ENCODE results near the gene SMAD5.

Gene SMAD5

DNA sequence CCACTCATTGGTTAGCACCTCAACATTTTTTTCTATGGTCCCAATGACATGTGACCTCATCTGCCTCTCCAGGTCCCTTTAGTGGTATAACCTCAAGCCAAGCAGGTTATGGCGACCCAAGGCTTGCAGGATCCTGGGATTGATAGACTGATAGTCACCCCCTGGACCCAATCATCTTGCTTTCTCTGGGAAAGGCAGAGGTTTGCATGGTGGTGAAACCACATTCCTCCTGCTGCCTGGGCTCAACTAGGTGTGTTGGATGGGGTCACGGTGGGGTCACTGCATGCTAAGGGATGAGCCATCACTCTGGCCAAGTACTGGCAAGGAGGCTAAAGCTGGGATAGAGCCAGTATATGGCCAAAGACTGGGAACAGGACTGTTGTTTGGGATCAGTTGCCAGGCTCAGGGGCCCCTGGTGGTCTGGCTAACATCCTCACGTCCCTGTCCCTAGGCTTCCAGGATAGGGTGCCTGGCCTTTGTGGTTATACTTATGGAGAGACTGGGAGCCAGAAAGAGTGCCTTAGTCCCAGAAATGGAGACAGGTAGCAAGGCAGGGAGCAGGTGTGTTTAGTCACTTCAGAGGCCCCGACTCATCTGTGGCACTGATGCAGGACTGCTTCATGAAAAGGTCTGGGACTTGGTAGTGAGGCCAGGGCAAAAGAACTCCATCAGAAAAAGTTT lies 65.0 kb downstream of the SMAD5 start:
- Histone ChIP-seq H3K36me3 (ENCODE audit: insufficient read depth, low read length) (no peaks in the 10 kb centered on the region), H3K9me3 (ENCODE audit: low read length) (no peaks in the 10 kb centered on the region), H3K4me1 (ENCODE audit: insufficient read depth, low read length) (peaks cover 16% of the 10 kb centered on the region), H3K4me3 (ENCODE audit: low read length) (no peak overlapping the region), H3K27me3 (ENCODE audit: insufficient read depth, low read length) (peaks cover 53% of the 10 kb centered on the region), H2AFZ (ENCODE audit: low read depth, low read length) (no peak overlapping the region)

DNA sequence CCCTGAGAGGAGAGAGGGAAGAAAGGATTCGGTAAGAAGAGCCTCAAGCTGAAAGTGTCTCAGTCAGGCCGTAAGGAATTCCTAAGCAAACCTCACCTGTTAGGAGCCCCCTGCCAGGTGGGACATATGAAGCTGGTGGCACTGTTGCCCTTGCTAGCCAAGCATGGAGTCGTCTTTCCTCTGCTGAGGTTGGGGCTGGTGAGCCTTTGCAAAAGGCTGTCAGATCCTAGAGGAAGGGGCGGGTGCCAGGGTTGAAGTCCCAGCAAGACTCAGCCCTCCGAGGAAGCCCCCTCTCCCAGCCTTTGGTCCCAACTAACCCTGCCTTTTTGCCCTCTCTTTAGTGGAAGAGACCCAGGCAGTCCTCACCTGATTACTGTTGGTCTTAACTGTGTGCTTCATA lies 65.8 kb downstream of the SMAD5 start:
- Histone ChIP-seq H3K4me1 (ENCODE audit: insufficient read depth, low read length) (peaks cover 19% of the 10 kb centered on the region), H3K9me3 (ENCODE audit: low read length) (no peaks in the 10 kb centered on the region), H3K36me3 (ENCODE audit: insufficient read depth, low read length) (no peaks in the 10 kb centered on the region), H3K4me3 (ENCODE audit: low read length) (no peak overlapping the region), H2AFZ (ENCODE audit: low read depth, low read length) (no peak overlapping the region), H3K27me3 (ENCODE audit: insufficient read depth, low read length) (peaks cover 53% of the 10 kb centered on the region)

DNA sequence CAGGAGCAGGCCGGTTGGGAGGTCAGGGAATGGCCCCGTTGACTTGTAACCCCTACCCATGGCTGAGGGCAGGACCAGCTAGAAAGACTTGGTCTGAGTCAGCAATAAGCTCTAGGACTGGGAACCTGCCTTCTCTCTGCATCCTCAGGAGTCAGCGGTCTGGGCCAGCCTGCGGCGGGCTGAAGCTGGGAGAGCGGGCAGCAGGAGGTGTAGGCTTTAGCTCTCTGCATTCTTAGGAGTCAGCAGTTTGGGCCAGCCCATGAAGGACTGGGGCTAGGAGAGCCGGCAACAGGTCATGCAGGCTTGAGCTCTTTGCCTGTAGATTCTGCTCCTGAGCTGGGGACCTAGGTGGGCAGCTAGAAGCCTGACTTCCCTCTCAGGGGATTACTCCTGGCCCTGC lies 66.8 kb downstream of the SMAD5 start:
- no peak overlapping the region for H2AFZ ChIP-seq (ENCODE audit: low read depth, low read length)
- H3K27me3 ChIP-seq (ENCODE audit: insufficient read depth, low read length) = peaks cover 53% of the 10 kb centered on the region
- H3K36me3 ChIP-seq (ENCODE audit: insufficient read depth, low read length) = no peaks in the 10 kb centered on the region
- peaks cover 20% of the 10 kb centered on the region for H3K4me1 ChIP-seq (ENCODE audit: insufficient read depth, low read length)
- H3K9me3 ChIP-seq (ENCODE audit: low read length) = no peaks in the 10 kb centered on the region
- no peak overlapping the region for H3K4me3 ChIP-seq (ENCODE audit: low read length)

- Histone ChIP-seq H3K4me3 (ENCODE audit: low read length) (no peak overlapping the region), H3K4me1 (ENCODE audit: insufficient read depth, low read length) (peaks cover 20% of the 10 kb centered on the region), H3K27me3 (ENCODE audit: insufficient read depth, low read length) (peaks cover 47% of the 10 kb centered on the region), H3K36me3 (ENCODE audit: insufficient read depth, low read length) (no peaks in the 10 kb centered on the region), H3K9me3 (ENCODE audit: low read length) (peaks cover 2% of the 10 kb centered on the region), H2AFZ (ENCODE audit: low read depth, low read length) (no peak overlapping the region)
Observed at GRCh38 chr5:136200130-136200529, 67.5 kb downstream of the SMAD5 start.

- Histone ChIP-seq H2AFZ (ENCODE audit: low read depth, low read length) (no peak overlapping the region), H3K9me3 (ENCODE audit: low read length) (peaks cover 2% of the 10 kb centered on the region), H3K36me3 (ENCODE audit: insufficient read depth, low read length) (no peaks in the 10 kb centered on the region), H3K27me3 (ENCODE audit: insufficient read depth, low read length) (peaks cover 41% of the 10 kb centered on the region), H3K4me1 (ENCODE audit: insufficient read depth, low read length) (peaks cover 20% of the 10 kb centered on the region), H3K4me3 (ENCODE audit: low read length) (no peak overlapping the region)
Observed at GRCh38 chr5:136200761-136201160, 68.1 kb downstream of the SMAD5 start.

DNA sequence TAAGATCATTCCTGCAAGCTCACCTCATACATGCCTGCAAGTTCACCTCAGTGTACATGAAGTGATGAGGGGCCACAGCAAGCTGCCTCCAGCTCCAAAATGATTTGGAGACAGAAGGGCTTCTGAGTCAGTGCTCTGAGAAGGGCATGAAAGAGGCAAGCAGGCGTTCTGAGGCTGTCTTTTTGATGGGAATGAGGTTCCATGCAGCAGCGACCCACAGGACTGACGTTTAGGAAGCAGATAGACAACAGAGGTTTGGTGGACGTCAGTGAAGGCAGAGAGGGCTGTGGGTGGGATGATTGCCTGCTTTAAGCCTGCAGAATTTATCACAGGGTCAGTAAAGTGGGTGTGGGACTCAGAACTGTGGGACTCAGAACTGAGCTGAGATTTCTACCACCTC lies 69.2 kb downstream of the SMAD5 start:
- H3K4me3 ChIP-seq (ENCODE audit: low read length) = no peak overlapping the region

DNA sequence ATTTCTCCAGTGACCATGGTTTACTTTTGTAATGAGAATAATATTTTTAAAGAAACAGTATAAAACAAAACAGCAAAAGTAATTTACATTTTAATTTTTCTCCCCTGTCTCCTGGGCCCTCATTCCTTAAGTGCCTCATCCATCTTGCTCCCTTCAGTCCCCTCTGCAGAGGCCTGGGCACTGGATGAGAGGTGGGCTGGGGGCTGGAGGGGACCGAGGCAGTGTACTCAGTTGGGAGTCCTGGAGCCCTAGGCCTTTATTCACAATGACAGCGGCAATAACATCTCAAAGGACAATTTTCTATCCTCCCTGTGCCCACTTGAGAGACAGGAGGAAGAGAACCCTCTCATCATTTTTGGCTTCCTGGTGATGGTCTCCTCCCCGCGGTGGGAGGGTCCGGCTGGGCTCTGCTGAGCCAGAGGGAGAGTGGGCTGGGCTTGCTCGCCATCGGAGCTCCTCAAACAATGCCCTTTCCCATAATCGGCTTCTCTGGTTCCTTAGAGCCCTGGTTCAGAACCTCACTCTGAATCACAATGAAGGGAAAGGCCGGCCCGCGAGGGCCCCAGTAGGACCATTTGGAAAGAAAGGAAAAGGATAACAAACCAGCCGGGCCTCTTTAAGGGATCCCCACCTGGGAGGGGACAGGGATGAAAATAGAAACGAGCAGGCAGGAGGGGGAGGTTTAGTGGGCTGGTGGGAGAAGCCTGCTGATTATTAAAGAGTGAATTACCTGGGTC lies 70.0 kb downstream of the SMAD5 start:
- Histone ChIP-seq H3K9me3 (ENCODE audit: low read length) (peaks cover 2% of the 10 kb centered on the region), H3K27me3 (ENCODE audit: insufficient read depth, low read length) (peaks cover 36% of the 10 kb centered on the region), H3K36me3 (ENCODE audit: insufficient read depth, low read length) (no peaks in the 10 kb centered on the region), H2AFZ (ENCODE audit: low read depth, low read length) (peak overlapping the region; percentile 40), H3K4me1 (ENCODE audit: insufficient read depth, low read length) (peaks cover 13% of the 10 kb centered on the region), H3K4me3 (ENCODE audit: low read length) (peak overlapping the region; percentile 34)

More for the DNA sequence above, 69.2 kb downstream of the SMAD5 start:
- Histone ChIP-seq H3K9me3 (ENCODE audit: low read length) (peaks cover 2% of the 10 kb centered on the region), H3K4me1 (ENCODE audit: insufficient read depth, low read length) (peaks cover 13% of the 10 kb centered on the region), H3K36me3 (ENCODE audit: insufficient read depth, low read length) (no peaks in the 10 kb centered on the region), H3K27me3 (ENCODE audit: insufficient read depth, low read length) (peaks cover 41% of the 10 kb centered on the region), H2AFZ (ENCODE audit: low read depth, low read length) (peak overlapping the region; percentile 40)

- Histone ChIP-seq H3K27me3 (ENCODE audit: insufficient read depth, low read length) (peaks cover 34% of the 10 kb centered on the region), H3K36me3 (ENCODE audit: insufficient read depth, low read length) (no peaks in the 10 kb centered on the region), H3K9me3 (ENCODE audit: low read length) (peaks cover 2% of the 10 kb centered on the region), H3K4me3 (ENCODE audit: low read length) (peak overlapping the region; percentile 34), H3K4me1 (ENCODE audit: insufficient read depth, low read length) (peaks cover 13% of the 10 kb centered on the region), H2AFZ (ENCODE audit: low read depth, low read length) (peak overlapping the region; percentile 40)
Observed at GRCh38 chr5:136203303-136203922, 70.8 kb downstream of the SMAD5 start.

GRCh38 chr5:136205061-136205702 lies 72.5 kb downstream of the SMAD5 start:
- Histone ChIP-seq H2AFZ (ENCODE audit: low read depth, low read length) (no peak overlapping the region), H3K4me1 (ENCODE audit: insufficient read depth, low read length) (peaks cover 13% of the 10 kb centered on the region), H3K4me3 (ENCODE audit: low read length) (no peak overlapping the region), H3K9me3 (ENCODE audit: low read length) (peaks cover 2% of the 10 kb centered on the region), H3K36me3 (ENCODE audit: insufficient read depth, low read length) (no peaks in the 10 kb centered on the region), H3K27me3 (ENCODE audit: insufficient read depth, low read length) (peaks cover 31% of the 10 kb centered on the region)

DNA sequence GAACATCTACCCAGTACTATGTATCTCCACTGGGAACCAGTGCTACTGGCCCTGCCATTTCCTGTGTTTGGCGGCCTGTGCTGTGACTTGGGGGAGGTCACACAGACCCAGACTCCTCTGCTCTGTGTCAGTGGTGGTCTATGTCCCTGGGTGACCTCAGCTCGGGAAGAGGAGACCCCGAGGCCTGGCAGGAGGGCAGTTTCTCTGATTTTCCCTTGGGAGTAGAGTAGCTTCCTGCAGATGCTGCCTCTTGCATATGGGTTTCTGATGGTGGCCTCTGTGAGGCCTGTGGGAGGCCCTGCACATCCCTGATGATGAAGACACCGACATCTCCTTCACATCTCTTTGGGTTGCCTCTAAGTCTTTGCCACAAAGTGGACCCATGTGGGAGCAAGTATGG lies 73.3 kb downstream of the SMAD5 start:
- Histone ChIP-seq H3K4me3 (ENCODE audit: low read length) (no peak overlapping the region), H3K4me1 (ENCODE audit: insufficient read depth, low read length) (peaks cover 13% of the 10 kb centered on the region)

GRCh38 chr5:136206361-136206760 lies 73.7 kb downstream of the SMAD5 start:
- H3K4me1 ChIP-seq (ENCODE audit: insufficient read depth, low read length) = peaks cover 13% of the 10 kb centered on the region
- peaks cover 2% of the 10 kb centered on the region for H3K9me3 ChIP-seq (ENCODE audit: low read length)
- H2AFZ ChIP-seq (ENCODE audit: low read depth, low read length) = no peak overlapping the region
- no peak overlapping the region for H3K4me3 ChIP-seq (ENCODE audit: low read length)
- no peaks in the 10 kb centered on the region for H3K36me3 ChIP-seq (ENCODE audit: insufficient read depth, low read length)
- peaks cover 27% of the 10 kb centered on the region for H3K27me3 ChIP-seq (ENCODE audit: insufficient read depth, low read length)

More for the DNA sequence above, 73.3 kb downstream of the SMAD5 start:
- peaks cover 30% of the 10 kb centered on the region for H3K27me3 ChIP-seq (ENCODE audit: insufficient read depth, low read length)
- H2AFZ ChIP-seq (ENCODE audit: low read depth, low read length) = no peak overlapping the region
- no peaks in the 10 kb centered on the region for H3K36me3 ChIP-seq (ENCODE audit: insufficient read depth, low read length)
- peaks cover 2% of the 10 kb centered on the region for H3K9me3 ChIP-seq (ENCODE audit: low read length)

- peaks cover 7% of the 10 kb centered on the region for H3K4me1 ChIP-seq (ENCODE audit: insufficient read depth, low read length)
- H2AFZ ChIP-seq (ENCODE audit: low read depth, low read length) = no peak overlapping the region
- peaks cover 22% of the 10 kb centered on the region for H3K27me3 ChIP-seq (ENCODE audit: insufficient read depth, low read length)
- H3K36me3 ChIP-seq (ENCODE audit: insufficient read depth, low read length) = no peaks in the 10 kb centered on the region
- peaks cover 2% of the 10 kb centered on the region for H3K9me3 ChIP-seq (ENCODE audit: low read length)
- no peak overlapping the region for H3K4me3 ChIP-seq (ENCODE audit: low read length)
Observed at GRCh38 chr5:136207631-136208030, 75.0 kb downstream of the SMAD5 start.

DNA sequence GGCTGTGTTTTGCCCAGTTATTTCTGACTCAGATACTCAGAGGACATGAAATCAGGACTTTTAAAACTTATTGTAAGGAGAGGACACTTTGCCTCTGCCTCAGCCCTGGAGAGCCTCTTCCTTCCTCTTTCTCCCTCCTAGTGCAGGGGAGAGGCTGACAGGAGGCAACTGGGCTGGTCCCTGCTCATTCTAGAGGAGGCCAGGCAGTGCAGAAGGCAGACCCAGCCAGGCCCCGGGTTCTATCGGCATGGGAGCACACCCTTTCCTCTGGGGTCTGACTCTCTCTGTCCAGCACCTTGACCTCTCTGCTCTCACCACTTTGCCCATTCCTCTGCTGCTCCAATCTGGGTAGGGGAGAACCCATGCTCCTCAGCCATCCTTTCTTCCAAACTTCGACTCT lies 76.3 kb downstream of the SMAD5 start:
- peaks cover 18% of the 10 kb centered on the region for H3K27me3 ChIP-seq (ENCODE audit: insufficient read depth, low read length)
- H3K36me3 ChIP-seq (ENCODE audit: insufficient read depth, low read length) = no peaks in the 10 kb centered on the region
- H3K4me3 ChIP-seq (ENCODE audit: low read length) = no peak overlapping the region
- peaks cover 2% of the 10 kb centered on the region for H3K9me3 ChIP-seq (ENCODE audit: low read length)
- no peak overlapping the region for H2AFZ ChIP-seq (ENCODE audit: low read depth, low read length)
- no peaks in the 10 kb centered on the region for H3K4me1 ChIP-seq (ENCODE audit: insufficient read depth, low read length)

Data from neuron (in vitro differentiated cells).